ENCODE measurements around the gene BMAL1.

- TF ChIP-seq CTCF (conservative IDR thresholded peaks at IDR 0.05 in 1 of 2, IDR thresholded peaks at IDR 0.05 in 1 of 2; ENCODE audit: low read depth in 1 of 2, low read length in 2 of 2) = no peak
- no peak for TF ChIP-seq EZH2 (IDR thresholded peaks at IDR 0.05; ENCODE audit: low read length, missing control alignments)
Observed at GRCh38 chr11:13229136-13229535, 48.5 kb upstream of the BMAL1 start.

Data from fibroblast of lung (primary cell).